ENCODE measurements around the gene PIK3R5.

Gene PIK3R5

DNA sequence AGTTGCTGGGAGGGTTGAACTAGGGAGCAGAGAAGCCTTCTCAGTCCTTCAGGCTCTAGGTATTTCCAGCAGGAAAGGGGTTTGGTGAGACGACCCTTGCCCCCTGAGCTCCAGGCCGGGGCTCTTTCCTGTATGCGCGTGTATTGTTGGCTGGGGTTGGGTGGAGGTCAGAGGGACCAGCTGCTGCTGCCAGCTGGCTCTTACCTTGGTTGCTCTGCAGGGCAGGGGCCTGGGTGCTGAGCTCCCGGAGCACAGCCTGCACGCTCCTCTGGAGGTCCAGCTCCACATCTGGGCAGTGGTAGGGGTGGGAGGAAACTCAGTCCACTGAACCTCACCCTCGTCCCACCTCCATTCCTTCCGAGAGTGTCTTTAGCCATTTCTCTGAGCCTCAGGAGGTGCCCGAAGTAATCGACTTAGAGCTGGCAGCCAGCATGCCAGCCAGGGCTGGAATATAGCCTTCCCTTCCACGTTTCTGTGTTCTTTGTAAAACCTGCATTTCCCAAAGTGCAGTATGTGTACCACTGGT lies 126.0 kb downstream of the PIK3R5 start:
- no peak overlapping the region for H3K4me3 ChIP-seq (ENCODE audit: low read depth, low read length)
- no peak for DNase-seq (ENCODE audit: low read depth)
- in situ Hi-C loops (cut with HindIII; ENCODE audit: low sequenced_read_pairs) = no loop called here
- no peak for TF ChIP-seq CTCF (IDR thresholded peaks at IDR 0.05; ENCODE audit: low read depth, low read length, missing control alignments)

DNA sequence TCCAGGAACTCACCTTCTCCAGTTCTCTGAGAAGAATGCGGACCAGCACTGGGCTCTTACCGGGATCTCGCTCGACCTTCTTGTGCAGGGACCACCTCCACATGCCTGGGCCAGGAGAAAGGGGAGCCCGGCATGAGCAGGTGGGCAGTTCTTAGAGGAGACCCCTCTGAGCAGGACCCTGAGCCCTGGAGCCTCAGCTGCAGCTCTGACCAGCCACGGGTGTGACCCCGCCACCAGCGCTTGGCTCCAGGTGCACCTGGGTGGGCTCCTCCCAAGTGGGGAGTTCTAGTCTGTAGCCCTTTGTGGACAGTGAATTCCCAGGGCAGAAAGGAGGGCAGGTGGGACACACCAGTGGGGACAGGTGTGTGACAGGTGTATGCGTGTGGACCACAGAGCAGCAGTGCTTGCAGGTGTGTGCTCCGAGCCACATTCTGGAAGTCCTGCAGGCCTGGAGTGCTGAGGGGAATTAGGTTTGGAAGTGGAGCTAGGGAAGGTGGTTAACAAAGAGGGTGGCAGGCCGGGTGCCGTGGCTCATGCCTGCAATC lies 126.9 kb downstream of the PIK3R5 start:
- TF ChIP-seq CTCF (IDR thresholded peaks at IDR 0.05; ENCODE audit: low read depth, low read length, missing control alignments) = no peak
- DNase-seq (ENCODE audit: low read depth) = no peak
- in situ Hi-C loops (cut with HindIII; ENCODE audit: low sequenced_read_pairs) = no loop called here
- no peak overlapping the region for H3K4me3 ChIP-seq (ENCODE audit: low read depth, low read length)

DNA sequence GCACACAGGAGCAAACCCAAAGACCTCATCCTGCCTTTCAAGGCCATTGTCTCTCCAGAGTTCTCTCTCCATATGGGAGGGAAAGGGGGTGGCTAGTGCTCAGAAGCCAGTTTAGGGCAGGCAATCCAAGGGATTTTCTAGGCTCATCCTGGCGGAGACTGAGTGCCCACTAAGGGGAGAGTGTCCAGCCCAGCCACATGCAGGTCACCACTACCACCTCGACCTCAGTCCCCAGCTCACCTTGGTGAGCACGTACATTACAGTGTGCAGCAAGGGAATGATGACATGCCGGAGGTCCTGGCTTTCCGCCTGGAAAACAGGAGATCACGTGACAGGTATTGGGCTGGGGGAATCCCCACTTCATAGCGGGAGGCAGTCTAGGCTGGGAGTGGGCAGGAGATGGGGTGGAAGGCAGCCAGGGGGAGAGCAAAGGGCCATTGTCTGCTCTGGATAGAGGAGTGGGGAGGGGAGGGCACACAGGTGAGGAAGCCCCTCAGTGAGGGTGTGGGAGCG lies 127.9 kb downstream of the PIK3R5 start:
- no peak for TF ChIP-seq CTCF (IDR thresholded peaks at IDR 0.05; ENCODE audit: low read depth, low read length, missing control alignments)
- no peak overlapping the region for H3K4me3 ChIP-seq (ENCODE audit: low read depth, low read length)
- DNase-seq (ENCODE audit: low read depth) = no peak
- in situ Hi-C loops (cut with HindIII; ENCODE audit: low sequenced_read_pairs) = no loop called here

DNA sequence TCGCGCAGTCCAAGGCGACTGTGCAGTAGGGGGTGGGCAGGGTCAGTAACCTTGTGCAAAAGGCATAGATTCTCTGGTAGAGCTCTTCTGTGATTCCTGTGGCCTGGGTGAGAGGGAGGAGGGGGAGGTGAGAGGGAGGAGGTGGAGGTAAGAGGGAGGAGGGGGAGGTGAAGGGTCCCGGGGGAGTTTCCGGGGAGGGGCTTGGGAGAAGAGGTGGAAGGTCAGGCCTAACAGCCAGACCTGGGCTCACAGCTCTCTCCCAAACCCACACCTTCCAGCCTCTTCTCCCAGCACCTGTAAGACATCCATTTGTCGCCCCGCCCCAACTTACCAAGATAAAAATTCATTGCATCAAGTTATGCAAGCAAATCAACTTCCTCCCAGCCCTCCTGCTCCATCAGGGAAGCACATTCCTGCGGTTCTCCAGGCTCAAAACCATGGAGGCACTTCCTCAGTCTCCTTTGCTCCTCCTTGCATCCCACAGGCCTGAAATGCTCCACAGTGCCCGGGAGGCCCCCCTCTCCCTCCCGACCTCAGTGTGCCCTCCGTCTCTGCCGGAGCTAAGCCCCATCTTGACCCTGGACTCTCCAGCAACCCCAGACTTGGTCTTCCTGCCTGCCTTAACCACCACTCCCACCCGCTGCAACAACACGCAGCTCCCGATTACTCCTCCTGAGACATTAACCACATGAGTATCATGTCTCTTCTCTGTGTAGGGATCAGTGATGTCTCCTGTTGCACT lies 128.5 kb downstream of the PIK3R5 start:
- no peak for DNase-seq (ENCODE audit: low read depth)
- in situ Hi-C loops (cut with HindIII; ENCODE audit: low sequenced_read_pairs) = no loop called here
- no peak overlapping the region for H3K4me3 ChIP-seq (ENCODE audit: low read depth, low read length)
- TF ChIP-seq CTCF (IDR thresholded peaks at IDR 0.05; ENCODE audit: low read depth, low read length, missing control alignments) = no peak

GRCh38 chr17:8835631-8836364 lies 129.7 kb downstream of the PIK3R5 start:
- no peak for DNase-seq (ENCODE audit: low read depth)
- no peak for TF ChIP-seq CTCF (IDR thresholded peaks at IDR 0.05; ENCODE audit: low read depth, low read length, missing control alignments)
- H3K4me3 ChIP-seq (ENCODE audit: low read depth, low read length) = no peak overlapping the region
- in situ Hi-C loops (cut with HindIII; ENCODE audit: low sequenced_read_pairs) = no loop called here

DNA sequence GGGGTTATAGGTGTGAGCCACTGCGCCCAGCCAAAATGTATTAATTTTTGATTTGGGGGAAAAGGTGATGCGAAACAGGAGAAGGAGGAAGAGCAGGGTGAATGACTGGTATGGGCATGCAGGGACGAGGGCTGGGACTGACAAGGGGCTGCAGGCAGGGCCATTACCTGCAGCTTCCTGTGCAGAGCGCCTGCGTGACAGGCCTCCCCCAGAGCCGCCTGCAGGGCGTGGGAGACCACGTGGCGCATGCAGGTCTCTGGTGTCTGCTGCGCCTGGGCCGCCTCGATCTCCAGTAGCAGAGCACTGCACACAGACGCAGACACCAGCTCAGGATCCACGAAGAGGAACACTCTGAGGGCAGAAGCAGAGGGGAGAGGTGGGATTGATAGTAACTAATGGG lies 130.4 kb downstream of the PIK3R5 start:
- in situ Hi-C loops (cut with HindIII; ENCODE audit: low sequenced_read_pairs) = no loop called here
- no peak overlapping the region for H3K4me3 ChIP-seq (ENCODE audit: low read depth, low read length)
- TF ChIP-seq CTCF (IDR thresholded peaks at IDR 0.05; ENCODE audit: low read depth, low read length, missing control alignments) = no peak
- no peak for DNase-seq (ENCODE audit: low read depth)

All from astrocyte of the cerebellum (primary cell).